KOPT-K1 (cell line): ENCODE results near the gene MGRN1.
"Not testable (repeated sequence)": the region's sequence is repeated elsewhere in the genome, so short reads cannot be mapped to it uniquely, and the experiment has no call there.

ENCODE experiments used
- H3K27ac ChIP-seq: fragments of 200-600 bp; sonication (generic); 2 replicates; pipeline ENCODE4 v1.5.1; 2016; ENCODE audit warnings: antibody characterized with exemption, mild to moderate bottlenecking, low read depth, low read length; ENCODE audit not compliant: poor library complexity, severe bottlenecking
- H3K36me3 ChIP-seq: fragments of 200-600 bp; sonication (generic); 2 replicates; pipeline ENCODE4 v1.5.1; 2017; ENCODE audit warnings: antibody characterized with exemption, mild to moderate bottlenecking, low read length, moderate library complexity; ENCODE audit not compliant: insufficient read depth
- H3K9me3 ChIP-seq: fragments of 200-600 bp; sonication (generic); 2 replicates; pipeline ENCODE4 v1.5.1; 2017; ENCODE audit warnings: antibody characterized with exemption, low read length, mild to moderate bottlenecking; ENCODE audit not compliant: insufficient read depth, poor library complexity, severe bottlenecking

Gene MGRN1

DNA sequence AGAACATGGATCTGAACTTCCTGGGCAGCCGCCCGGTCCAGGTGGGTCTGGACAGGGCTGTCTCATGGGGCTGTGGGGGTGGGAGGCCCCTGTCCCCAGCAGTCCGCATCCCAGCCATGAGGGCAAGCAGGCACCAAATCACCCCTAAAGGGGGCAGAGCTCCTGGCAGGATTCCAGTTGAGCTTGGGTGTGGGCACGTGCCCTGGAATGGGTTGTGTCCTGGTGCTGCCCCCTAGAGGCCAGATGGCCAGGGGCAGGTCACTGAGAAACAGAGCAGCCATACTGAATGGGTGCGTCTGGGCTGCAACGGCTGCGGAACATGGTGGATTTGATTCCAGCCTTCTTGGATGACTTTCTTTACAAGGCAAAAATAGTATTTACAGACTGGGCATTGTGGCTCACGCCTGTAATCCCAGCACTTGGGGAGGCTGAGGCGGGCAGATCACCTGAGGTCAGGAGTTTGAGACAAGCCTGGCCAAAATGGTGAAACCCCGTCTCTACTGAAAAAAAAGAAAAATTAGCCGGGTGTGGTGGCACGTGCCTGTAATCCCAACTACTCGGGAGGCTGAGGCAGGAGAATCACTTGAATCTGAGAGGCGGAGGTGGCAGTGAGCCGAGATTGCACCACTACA lies 25.9 kb downstream of the MGRN1 start:
- not testable (repeated sequence) for H3K9me3 ChIP-seq, H3K27ac ChIP-seq
- peaks cover 44% of the 10 kb centered on the region for H3K36me3 ChIP-seq

DNA sequence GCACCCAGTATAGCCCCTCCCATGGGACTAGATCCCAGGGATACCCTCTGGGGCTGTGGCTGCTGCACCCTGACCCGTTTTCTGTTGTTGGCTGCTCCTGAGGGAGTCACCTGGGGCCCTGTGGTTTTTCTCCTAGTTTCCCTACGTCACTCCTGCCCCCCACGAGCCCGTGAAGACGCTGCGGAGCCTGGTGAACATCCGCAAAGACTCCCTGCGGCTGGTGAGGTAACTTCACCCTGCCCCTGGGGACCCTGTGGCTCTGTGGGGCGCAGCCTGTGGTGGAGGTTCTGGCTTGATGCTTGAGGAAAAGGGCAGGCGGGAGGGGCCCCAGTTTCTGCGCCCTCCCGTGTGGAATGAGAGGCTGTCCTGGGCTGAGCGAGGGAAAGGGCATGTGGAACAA lies 27.2 kb downstream of the MGRN1 start:
- Histone ChIP-seq H3K9me3 (no peaks in the 10 kb centered on the region), H3K36me3 (peaks cover 53% of the 10 kb centered on the region), H3K27ac (no peak overlapping the region)

DNA sequence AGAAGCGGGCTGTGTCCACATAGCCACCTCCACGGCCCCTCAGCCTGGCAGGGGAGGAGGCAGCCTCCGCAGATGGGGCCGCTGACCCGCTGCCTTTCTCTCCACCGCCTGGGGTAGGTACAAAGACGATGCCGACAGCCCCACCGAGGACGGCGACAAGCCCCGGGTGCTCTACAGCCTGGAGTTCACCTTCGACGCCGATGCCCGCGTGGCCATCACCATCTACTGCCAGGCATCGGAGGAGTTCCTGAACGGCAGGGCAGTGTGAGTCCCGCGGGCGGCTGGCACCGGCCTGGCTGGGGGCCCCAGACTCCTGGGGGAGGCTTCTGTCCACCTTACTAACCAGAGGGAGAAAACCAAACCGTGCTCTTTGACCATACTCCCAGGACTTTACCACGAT lies 27.9 kb downstream of the MGRN1 start:
- H3K9me3 ChIP-seq: no peaks in the 10 kb centered on the region
- H3K27ac ChIP-seq: no peak overlapping the region
- H3K36me3 ChIP-seq: peaks cover 59% of the 10 kb centered on the region

DNA sequence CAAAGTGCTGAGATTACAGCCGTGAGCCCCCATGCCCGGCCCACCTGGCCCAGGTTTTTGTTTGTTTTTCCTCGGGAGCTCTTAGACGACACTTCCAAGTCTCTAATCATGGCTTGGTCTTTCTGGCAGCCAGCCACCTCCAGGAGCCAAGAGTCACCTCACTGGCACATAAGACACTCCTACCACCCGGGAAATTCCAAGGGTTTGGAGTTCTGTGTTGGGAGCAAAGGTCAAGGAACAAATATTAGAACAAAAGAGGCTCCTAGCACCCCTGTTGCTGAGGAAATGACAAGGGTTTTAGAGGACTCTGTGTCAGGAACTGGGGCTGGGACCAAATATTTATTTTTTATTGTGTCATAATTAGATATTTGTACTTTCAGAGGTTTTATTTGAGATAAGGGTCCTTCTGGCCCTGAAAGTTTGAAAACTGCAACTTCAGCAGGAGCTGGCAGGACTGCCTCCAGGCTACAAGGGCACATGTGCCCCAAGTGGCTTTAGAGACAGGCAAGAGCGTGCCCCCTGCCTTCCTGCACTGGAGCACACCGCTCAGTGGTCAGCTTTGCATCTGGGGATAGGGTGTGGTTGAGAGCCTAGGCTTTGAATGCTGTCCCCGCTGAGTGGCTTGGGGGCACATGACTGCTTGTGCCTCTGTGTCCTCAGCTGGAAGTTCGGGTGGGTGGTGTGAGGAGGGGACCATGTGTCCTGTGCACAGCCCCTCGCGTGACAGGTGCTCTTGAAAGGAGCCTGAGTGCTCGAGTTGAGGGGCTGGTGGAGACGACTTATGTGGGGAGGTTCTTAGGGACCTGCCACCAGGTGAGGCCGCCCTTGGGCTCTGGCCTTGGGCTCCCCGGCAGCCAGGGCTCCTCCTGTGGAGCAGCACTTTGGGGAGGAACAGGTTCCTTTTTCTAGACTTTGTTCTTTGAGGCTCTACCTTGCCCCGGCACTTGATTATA lies 29.7 kb downstream of the MGRN1 start:
- Histone ChIP-seq H3K36me3 (peaks cover 67% of the 10 kb centered on the region), H3K27ac (no peak overlapping the region), H3K9me3 (no peaks in the 10 kb centered on the region)

DNA sequence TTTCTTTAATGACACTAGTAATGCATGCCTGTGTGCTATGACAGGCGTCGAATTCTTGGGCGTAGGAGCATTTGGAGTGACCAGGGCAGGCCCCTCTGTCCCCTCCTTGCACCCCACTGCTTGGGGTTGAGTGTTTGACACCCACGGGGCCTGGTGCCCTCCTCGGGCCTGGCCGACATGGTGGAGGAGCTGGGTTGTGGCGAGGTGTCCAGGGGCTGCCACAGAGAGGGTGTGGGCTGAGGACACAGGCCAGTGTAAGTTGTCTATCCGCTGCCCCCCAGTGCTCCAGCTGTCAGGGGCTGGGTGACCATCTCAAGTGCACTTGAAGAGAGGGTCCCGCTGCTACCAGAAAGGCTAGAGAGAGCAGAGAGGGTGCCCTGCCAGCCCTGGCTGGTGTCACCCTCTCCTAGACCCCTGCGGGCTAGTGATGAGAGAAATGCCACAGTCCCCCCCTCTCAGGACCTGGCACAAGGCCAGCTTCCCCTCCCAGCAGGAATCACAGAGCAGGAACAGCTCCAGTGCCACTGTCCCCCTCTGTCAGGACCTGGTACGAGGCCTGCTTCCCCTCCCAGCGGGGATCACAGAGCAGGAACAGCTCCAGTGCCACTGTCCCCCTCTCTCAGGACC lies 30.5 kb downstream of the MGRN1 start:
- H3K36me3 ChIP-seq: peaks cover 67% of the 10 kb centered on the region

DNA sequence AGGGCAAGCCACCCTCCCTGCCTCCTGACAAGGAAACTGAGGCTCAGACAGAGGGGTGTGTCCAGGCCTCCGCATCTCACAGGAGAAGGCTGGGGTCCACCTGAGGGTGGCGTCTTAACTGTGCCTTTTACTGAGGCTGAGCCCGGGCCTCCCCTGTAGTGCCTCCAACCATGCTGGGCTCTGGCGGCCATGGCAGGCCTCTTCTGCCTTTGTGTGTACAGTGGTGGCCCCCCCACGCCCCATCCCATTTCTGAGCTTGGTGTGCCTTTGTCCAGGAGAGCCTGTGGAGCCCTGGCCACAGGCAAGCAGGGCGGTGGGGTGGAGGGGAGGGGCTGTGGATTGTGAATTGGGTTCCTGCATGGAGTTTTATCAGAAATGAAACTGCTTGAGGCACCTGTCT lies 31.2 kb downstream of the MGRN1 start:
- Histone ChIP-seq H3K9me3 (no peaks in the 10 kb centered on the region), H3K27ac (no peak overlapping the region), H3K36me3 (peaks cover 63% of the 10 kb centered on the region)

More for the DNA sequence above, 30.5 kb downstream of the MGRN1 start:
- Histone ChIP-seq H3K9me3 (no peaks in the 10 kb centered on the region), H3K27ac (no peak overlapping the region)

DNA sequence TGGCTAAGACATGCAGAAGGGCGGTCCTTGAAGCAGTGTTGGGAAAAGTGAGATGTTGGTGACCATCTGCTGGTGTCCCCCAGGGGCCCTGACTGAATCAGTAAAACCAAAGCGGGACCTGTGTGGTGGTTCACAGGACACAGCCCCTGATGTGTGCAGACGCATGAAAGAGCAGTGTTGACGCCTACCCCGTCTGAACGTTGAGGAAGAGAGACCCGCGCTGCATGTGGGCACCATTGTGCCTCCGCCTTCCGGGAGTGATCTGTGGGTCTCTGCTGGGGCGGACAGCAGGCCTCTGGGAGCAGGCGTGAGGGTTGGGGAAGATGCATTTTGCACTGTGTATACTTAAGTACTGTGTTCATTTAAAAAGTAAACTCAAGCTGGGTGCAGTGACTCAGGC lies 31.6 kb downstream of the MGRN1 start:
- no peak overlapping the region for H3K27ac ChIP-seq
- H3K36me3 ChIP-seq: peaks cover 58% of the 10 kb centered on the region
- no peaks in the 10 kb centered on the region for H3K9me3 ChIP-seq

DNA sequence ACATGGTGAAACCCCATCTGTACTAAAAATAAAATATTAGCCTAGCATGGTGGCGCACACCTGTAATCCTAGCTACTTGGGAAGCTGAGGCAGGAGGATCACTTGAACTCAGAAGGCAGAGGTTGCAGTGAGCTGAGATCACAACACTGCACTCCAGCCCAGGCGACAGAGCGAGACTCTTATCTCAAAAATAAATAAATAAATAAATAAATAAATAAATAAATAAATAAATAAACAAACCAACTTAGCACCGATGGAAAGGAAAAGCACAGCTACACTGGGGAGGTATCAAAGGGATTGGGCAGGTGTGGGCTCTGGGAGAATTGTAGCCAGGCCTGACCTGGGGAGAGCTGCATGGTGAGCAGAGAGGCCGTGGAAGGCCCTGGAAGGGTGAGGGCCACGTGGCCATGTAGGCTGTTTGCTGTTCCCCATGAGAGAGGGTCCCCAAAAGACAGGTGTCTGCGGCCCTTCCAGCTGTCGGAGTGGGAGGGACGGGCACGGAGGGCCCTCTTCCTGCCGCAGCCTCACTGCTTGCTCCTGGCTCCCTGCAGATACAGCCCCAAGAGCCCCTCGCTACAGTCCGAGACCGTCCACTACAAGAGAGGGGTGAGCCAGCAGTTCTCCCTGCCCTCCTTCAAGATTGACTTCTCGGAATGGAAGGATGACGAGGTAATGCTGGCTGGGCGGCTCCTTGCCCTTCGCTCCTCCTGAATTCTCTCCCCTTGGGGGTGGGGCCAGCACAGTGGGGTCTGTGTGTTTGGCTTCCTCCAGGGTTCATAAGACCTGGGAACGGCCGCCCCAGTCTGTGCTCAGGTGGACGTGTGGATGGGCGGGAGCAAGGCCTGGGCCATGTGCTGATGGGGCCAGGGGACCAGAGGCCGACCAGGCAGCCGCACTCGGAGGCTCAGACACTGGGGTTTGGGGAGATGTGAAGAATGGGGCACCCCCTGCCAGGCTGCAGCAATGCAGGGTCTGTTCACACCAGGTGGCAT lies 32.4 kb downstream of the MGRN1 start:
- peaks cover 51% of the 10 kb centered on the region for H3K36me3 ChIP-seq
- H3K9me3 ChIP-seq: no peaks in the 10 kb centered on the region
- H3K27ac ChIP-seq: no peak overlapping the region

DNA sequence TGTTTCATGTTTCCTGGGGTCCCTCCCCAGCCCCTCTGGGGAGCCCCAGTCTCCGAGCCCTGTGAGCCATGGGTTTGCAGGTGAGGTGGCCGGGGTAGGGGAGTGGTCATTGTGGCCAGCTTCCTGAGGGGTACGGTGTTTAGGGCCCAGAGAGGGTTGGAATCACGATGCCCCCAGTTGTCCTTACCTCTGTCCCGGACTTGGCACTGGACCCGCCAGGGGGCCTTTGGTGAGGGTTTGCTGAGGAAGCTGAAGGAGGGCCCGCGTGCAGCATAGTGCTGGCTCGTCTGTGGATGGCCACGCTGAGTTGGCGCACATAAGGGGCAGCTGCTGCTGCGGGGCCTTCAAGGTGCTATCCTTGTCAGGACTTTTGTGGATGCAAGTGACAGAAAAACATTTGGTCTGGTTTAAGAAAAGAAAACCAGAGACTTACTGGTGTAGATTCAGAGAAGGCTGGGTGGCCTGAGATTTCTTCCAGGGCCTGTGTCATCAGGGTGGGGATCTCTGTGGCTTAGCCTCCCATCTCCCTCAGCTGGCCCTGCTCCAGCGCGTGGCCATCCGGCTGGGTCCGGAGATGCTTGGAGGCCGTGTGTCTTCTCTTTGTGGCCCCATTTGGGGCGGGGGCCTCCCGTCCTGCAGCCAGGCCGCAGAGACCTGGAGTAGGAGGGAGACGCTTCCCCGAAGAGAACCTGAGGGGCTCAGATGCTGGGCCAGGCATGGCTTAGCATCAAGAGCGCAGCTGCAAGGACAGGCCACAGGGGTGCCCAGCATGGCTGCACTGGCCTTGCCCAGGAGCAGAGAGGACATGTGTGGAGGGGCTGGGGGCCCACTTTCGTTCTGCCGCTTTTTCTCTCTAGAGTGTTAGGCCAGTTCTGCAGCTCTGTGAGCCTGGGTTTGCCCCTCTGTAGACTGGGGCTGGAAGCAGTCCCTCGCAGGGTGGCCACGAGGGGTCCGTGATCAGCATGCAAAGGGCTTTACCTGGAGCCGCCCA lies 35.0 kb downstream of the MGRN1 start:
- H3K36me3 ChIP-seq: peaks cover 37% of the 10 kb centered on the region; the same call in 1 of the 2 replicates
- H3K9me3 ChIP-seq: no peaks in the 10 kb centered on the region
- no peak overlapping the region for H3K27ac ChIP-seq

DNA sequence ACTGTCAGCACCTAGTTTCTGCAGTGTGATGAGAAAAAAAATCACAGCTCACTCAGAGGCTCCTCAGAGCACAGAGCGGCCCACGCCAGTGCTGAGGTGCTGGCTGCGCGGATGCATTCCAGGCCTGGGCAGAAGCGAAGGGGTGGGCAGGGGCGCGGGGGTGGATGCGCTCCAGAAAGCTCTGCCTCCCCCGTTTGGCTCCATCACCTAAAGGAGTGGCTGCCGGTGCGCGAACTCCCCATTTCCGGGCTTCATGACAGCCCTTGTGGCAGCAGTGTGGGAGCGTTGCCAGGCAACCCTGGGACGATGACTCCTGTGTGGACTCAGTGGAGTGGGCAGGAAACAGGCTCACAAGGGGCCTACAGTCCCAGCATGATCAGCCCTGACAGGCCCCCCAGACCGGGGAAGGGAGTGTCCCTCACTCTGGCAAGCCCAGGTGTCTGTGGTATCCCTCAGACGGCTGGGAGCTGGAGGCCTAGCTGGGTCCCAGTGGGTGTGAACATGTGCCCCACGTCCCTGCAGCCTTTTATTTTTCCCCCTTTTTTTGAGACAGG lies 35.9 kb downstream of the MGRN1 start:
- Histone ChIP-seq H3K27ac (no peak overlapping the region), H3K36me3 (peaks cover 29% of the 10 kb centered on the region; the same call in 1 of the 2 replicates), H3K9me3 (no peaks in the 10 kb centered on the region)

DNA sequence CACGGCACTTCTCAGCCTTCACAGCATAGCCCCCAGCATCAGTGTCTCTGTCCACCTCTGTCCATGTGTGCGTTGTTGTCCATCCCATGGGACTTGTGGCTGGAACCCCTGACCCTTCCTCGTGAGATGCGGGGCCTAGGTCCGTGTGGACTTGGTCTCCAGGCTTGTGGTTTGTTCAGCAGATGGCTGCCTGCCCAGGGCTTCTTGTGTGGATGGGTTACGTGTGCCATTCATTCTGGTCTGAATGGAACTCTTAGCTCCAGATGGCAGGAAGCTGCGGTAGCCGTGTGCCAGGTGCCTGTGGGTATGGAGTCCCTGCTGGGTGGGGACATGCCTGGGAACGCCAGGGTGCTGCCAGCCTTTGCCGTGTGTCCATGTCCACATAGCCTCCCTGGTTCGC lies 37.0 kb downstream of the MGRN1 start:
- peaks cover 25% of the 10 kb centered on the region for H3K36me3 ChIP-seq
- no peak overlapping the region for H3K27ac ChIP-seq
- no peaks in the 10 kb centered on the region for H3K9me3 ChIP-seq

DNA sequence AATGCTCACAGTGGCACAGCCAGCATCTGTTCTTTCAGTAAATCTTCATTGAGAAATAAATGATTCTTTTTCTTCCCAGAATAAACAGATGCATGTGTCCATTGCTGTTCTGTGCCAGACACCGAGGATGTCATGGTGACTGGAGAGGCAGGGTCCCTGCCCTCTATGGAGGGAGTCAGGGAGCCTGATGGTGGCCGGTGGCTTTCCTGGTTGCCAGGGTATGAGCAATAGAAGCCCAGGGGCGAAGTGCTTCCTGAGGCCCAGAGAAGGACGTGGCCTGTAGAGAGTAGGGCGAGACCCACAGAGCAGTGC lies 38.8 kb downstream of the MGRN1 start:
- H3K36me3 ChIP-seq: peaks cover 31% of the 10 kb centered on the region
- no peak overlapping the region for H3K27ac ChIP-seq

DNA sequence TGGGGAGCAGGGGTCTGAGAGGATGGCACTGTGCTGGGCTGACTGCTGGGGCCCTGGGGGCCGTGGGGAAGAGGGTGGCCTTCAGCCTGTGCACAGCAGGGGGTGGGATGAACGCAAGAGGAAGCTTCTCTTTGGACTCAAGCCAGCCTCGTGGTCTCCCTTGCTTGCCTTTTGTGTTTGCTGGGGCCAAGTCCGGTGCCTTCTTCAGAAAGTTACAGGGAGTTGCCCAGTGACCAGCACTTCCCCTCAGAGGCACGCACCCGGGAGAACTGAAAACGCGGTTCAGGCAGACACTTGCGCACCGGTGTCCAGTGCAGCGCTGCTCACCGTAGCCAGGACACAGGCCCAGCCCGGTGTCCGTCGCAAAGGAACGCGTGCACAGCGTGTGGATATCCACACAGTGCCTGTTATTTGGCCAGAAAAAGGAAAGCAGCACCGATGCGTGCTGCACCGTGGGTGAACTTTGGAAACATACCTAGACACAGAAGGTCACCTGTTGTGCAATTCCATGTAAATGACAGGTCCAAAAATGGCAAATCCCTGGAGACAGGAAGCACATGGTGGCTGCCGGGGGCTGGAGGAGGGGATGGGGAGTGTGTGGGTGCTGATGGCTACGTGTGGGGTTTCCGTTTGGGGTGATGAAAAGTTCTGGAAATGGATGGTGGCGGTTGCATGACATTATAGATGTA lies 39.3 kb downstream of the MGRN1 start:
- Histone ChIP-seq H3K36me3 (peaks cover 33% of the 10 kb centered on the region), H3K9me3 (no peaks in the 10 kb centered on the region), H3K27ac (no peak overlapping the region)

More for the DNA sequence above, 38.8 kb downstream of the MGRN1 start:
- no peaks in the 10 kb centered on the region for H3K9me3 ChIP-seq
